Left ventricle myocardium inferior (tissue), 1 donor: Measurements from ENCODE around the gene THAP12. TPM values are rescaled to one million over a fixed set of nuclear protein-coding genes. Genes with fewer than 3 reads are reported as not detected.

ENCODE experiments used
- DNase-seq: peaks from one replicate; pipeline ENCODE4 v3.0.0-alpha.2; 2020
- H3K27ac ChIP-seq: fragments of 200-600 bp; replicated peaks from 2 replicates; pipeline ENCODE4 v1.8.0; 2021
- H3K27me3 ChIP-seq: fragments of 200-600 bp; 2 replicates; pipeline ENCODE4 v1.8.0; 2021; ENCODE audit warnings: low read depth
- H3K36me3 ChIP-seq: fragments of 200-600 bp; 2 replicates; pipeline ENCODE4 v1.8.0; 2021
- H3K4me1 ChIP-seq: fragments of 200-600 bp; 2 replicates; pipeline ENCODE4 v1.8.0; 2021
- H3K4me3 ChIP-seq: fragments of 200-600 bp; 2 replicates; pipeline ENCODE4 v1.8.0; 2021; ENCODE audit warnings: mild to moderate bottlenecking, moderate library complexity
- H3K9me3 ChIP-seq: fragments of 200-600 bp; replicated peaks from 2 replicates; pipeline ENCODE4 v1.8.0; 2021
- intact Hi-C: fragments of 100-400 bp; cut with micrococcal nuclease; formaldehyde crosslinking; loops from one replicate; pipeline ENCODE4 v1.11.0; 2022
- total RNA-seq: library from RNA; stranded (reverse); fragmentation: NEBNext Ultra II Directional; extraction: Animal tissue kit (Norgen Biotek cat#: 25700); gene quantifications from one replicate; pipeline ENCODE4 v1.2.1, GENCODE V29; 2021
- TF ChIP-seq, protein P1 (sequence below): fragments of 200-600 bp; IDR thresholded peaks from 2 replicates; pipeline ENCODE4 v1.8.0; 2021; ENCODE audit warnings: antibody characterized with exemption, mild to moderate bottlenecking, borderline replicate concordance
- donor health status: DM: no; HTN: yes; CAD: no; lungs with severe emphysema.

THAP12 gene
- total RNA-seq, 1 donor from 2014 or later: 20.5 TPM

DNA sequence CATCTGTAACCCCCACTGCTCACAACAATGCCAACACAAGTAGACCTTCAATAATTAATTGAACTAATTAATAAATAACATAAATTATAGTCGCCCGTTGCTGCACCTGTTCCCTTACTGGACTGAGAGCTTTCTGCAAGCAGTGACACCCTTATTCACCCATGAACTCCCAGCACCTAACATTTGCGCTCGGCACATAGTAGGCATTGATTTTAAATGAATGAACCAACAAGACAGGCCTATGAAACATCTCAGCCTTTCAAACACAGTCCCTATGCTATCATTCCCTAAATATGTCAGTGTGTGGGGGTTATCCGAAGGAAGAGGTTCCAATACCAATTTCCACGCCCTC is 1.1 kb downstream of the THAP12 start:
- DNase-seq: no peak
- intact Hi-C loops: no loop called here
- Histone ChIP-seq H3K4me1 (peaks cover 64% of the 10 kb centered on the region), H3K27ac (peak overlapping the region; percentile 92), H3K9me3 (no peaks in the 10 kb centered on the region), H3K4me3 (peak overlapping the region; percentile 99), H3K36me3 (no peaks in the 10 kb centered on the region), H3K27me3 (no peaks in the 10 kb centered on the region)
- TF ChIP-seq, protein P1, sequence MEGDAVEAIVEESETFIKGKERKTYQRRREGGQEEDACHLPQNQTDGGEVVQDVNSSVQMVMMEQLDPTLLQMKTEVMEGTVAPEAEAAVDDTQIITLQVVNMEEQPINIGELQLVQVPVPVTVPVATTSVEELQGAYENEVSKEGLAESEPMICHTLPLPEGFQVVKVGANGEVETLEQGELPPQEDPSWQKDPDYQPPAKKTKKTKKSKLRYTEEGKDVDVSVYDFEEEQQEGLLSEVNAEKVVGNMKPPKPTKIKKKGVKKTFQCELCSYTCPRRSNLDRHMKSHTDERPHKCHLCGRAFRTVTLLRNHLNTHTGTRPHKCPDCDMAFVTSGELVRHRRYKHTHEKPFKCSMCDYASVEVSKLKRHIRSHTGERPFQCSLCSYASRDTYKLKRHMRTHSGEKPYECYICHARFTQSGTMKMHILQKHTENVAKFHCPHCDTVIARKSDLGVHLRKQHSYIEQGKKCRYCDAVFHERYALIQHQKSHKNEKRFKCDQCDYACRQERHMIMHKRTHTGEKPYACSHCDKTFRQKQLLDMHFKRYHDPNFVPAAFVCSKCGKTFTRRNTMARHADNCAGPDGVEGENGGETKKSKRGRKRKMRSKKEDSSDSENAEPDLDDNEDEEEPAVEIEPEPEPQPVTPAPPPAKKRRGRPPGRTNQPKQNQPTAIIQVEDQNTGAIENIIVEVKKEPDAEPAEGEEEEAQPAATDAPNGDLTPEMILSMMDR: no peak

DNA sequence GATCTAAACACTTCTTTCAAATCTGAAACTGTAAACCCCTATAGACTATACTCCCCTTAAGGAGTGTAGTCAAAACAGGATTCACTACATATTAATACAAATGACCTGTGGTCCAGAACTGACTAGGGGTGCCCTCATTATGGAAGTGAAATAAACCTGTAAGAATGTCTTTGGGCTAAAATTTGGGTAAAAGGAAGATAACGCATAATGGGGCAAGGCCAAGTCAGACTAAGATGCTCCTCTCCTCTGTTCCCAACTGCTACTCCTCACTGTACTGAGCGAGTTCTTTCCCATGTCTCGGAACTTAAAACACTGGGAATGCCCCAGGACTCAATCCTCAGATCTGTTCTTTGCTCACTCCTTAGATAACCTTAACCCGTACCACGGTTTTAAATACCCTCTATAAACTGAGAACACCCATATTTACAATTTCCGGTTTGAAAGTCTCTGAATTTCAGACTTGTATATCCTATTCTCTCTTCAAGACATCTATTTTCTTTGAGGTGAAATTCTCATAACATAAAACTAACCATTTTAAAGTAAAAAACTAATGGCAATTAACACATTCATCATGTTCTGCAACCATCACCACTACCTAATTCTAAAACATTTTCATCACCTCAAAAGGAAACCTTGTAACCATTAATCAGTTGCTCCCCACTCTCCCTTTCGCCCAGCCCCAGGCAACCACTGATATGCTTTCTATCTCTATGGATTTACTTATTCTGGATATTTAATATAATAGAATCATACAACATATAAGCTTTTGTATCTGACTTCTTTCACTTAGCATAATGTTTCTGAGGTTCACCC is 4.0 kb downstream of the THAP12 start:
- Histone ChIP-seq H3K9me3 (no peaks in the 10 kb centered on the region), H3K36me3 (no peaks in the 10 kb centered on the region), H3K4me3 (no peak overlapping the region), H3K27me3 (no peaks in the 10 kb centered on the region), H3K4me1 (peaks cover 62% of the 10 kb centered on the region), H3K27ac (no peak overlapping the region)
- no peak for DNase-seq
- intact Hi-C loops: no loop called here
- TF ChIP-seq, protein P1: no peak

DNA sequence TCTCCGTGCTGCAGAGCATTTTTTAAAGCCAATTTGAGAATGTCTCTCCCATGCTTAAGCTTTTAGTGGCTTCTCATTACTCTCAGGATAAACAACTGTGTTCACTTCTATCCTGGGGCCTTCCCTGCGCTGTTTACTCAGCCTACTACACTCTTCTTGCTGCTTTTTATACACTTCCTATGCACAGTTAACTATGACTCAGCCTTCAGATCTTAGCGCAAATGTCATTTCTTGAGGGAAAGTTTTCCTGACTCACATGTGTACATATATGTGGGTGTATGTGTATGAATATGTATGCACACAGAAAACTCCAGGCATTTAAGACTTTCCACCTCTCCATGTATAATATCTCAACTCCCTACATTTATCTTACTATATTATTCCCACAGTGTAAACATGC is 9.8 kb downstream of the THAP12 start:
- TF ChIP-seq, protein P1: no peak
- DNase-seq: no peak
- peaks cover 67% of the 10 kb centered on the region for H3K4me1 ChIP-seq
- H3K27ac ChIP-seq: no peak overlapping the region
- H3K4me3 ChIP-seq: no peak overlapping the region
- intact Hi-C loops: no loop called here
- H3K36me3 ChIP-seq: no peaks in the 10 kb centered on the region
- H3K9me3 ChIP-seq: no peaks in the 10 kb centered on the region
- H3K27me3 ChIP-seq: no peaks in the 10 kb centered on the region

DNA sequence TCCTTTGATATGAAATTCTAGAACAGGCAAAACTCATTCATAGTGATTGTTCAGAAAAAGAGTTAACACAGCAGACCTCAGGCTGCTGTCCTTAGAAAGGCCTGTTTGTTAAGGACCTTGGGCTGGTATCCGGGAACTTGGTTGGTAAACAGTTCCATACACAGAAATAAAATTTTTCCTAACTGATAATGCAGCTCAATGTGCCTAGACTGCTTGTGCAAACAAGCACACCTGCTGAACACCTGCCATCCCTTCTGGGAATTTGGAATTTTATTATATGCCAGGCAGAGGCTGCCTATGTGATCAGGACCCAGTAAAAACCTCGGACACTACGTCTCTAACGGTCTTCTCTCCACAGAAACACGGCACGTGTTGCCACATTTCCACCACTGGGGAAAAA is 11.5 kb downstream of the THAP12 start:
- TF ChIP-seq, protein P1: no peak
- no peaks in the 10 kb centered on the region for H3K27me3 ChIP-seq
- DNase-seq: no peak
- H3K27ac ChIP-seq: no peak overlapping the region
- no peaks in the 10 kb centered on the region for H3K9me3 ChIP-seq
- peaks cover 58% of the 10 kb centered on the region for H3K4me1 ChIP-seq
- H3K4me3 ChIP-seq: no peak overlapping the region
- intact Hi-C loops: no loop called here
- H3K36me3 ChIP-seq: no peaks in the 10 kb centered on the region

DNA sequence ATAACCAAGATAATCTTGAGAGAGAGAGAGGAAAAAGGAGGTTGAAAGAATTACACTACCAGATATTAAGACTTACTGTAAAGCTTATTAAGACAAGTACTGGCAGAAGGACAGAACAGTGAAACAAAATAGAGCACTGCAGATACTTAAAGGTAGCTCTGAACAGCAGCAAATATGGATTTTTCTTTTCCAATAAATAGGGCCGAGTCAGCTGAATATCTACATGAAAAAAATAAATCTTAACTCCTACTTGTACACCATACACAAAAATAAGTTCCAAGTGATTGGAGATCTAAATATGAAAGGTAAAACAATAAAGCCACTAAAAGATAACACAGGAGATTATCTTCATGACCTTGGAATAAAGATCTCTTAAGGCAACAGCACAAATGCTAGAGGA is 12.4 kb downstream of the THAP12 start:
- TF ChIP-seq, protein P1: no peak
- Histone ChIP-seq H3K4me3 (no peak overlapping the region), H3K4me1 (peaks cover 53% of the 10 kb centered on the region), H3K36me3 (no peaks in the 10 kb centered on the region), H3K9me3 (no peaks in the 10 kb centered on the region), H3K27me3 (no peaks in the 10 kb centered on the region), H3K27ac (no peak overlapping the region)
- no peak for DNase-seq
- intact Hi-C loops: no loop called here
